ENCODE results near the gene PARP9. TPM values are rescaled to one million over a fixed set of nuclear protein-coding genes. Genes with fewer than 3 reads are reported as not detected.

The PARP9 gene
- total RNA-seq, result 10 to 100 TPM; 24.0 to 26.0 TPM
- polyA plus RNA-seq, result 10 to 100 TPM; 23.1 to 43.4 TPM

- intact Hi-C loops (cut with micrococcal nuclease), result loop anchor here (1.0 to 2.0 kb wide), 3 partner anchors 13 to 229 kb away; partner anchors contain the start of genes HSPBAP1, PARP15 and WDR5B
- peak within 1 kb of the TSS; percentile 95 for H3K27ac ChIP-seq (ENCODE audit: low read depth, low read length)
- Mint-ChIP-seq H3K27me3 (no peaks in the 10 kb centered on the region), H3K36me3 (peaks cover 43 to 57% of the 10 kb centered on the region in 2 donors), H3K4me1 (peaks cover 55 to 85% (median 70%) of the 10 kb centered on the region in 4 donors), H3K9me3 (no peaks in the 10 kb centered on the region), H3K27ac (peak within 1 kb of the TSS; percentile 90 to 99 (median 97)), H3K4me3 (peak within 1 kb of the TSS; percentile 92 to 98 (median 96))
- H3K4me3 ChIP-seq (ENCODE audit: low read length in 2 of 2), result peak within 1 kb of the TSS; percentile 78 to 94
- H3K36me3 ChIP-seq (ENCODE audit: insufficient read depth, low read length), result peaks cover 21% of the 10 kb centered on the region
- POLR2A ChIA-PET (ENCODE audit: partially characterized antibody), result interaction anchor here (0.6 to 6.5 kb wide), 20 partner anchors 12 to 637 kb away, joined by 3 to 113 read pairs (median 5); partner anchors contain the start of genes FAM162A, HSPBAP1, KPNA1 and MIX23
- CTCF ChIA-PET (ENCODE audit: partially characterized antibody), result interaction anchor here (1.0 to 15.6 kb wide), 4 partner anchors 13 to 1019 kb away, joined by 3 to 369 read pairs (median 15); partner anchors contain the start of genes PARP14, PARP15 and POLQ
- H3K4me1 ChIP-seq (ENCODE audit: insufficient read depth, low read length), result peaks cover 70% of the 10 kb centered on the region
- H3K27me3 ChIP-seq (ENCODE audit: insufficient read depth, low read length), result no peaks in the 10 kb centered on the region
- H3K9me3 ChIP-seq (ENCODE audit: control insufficient read depth in 1 of 2, low read length in 2 of 2), result no peaks in the 10 kb centered on the region
- DNase-seq, result peak; percentile 79 to 87 (median 81)
Measured at GRCh38 chr3:122564155-122564912, at the start of gene PARP9, which contains the start of gene DTX3L. Gene PARP9 (minus strand): TSS chr3:122564300. CDS start chr3:122559620, 4,680 bp downstream. Gene DTX3L (plus strand): TSS chr3:122564338. CDS start chr3:122564427, 89 bp downstream.

- no peak overlapping the region for H3K27ac ChIP-seq (ENCODE audit: low read depth, low read length)
- POLR2A ChIA-PET (ENCODE audit: partially characterized antibody), result no interaction called here
- H3K9me3 Mint-ChIP-seq, result no peaks in the 10 kb centered on the region
- H3K27ac Mint-ChIP-seq, result no peak overlapping the region
- peaks cover 47 to 58% of the 10 kb centered on the region in 2 donors for H3K36me3 Mint-ChIP-seq
- DNase-seq, result no peak
- peaks cover 5 to 10% (median 7%) of the 10 kb centered on the region in 4 donors for H3K4me1 Mint-ChIP-seq
- intact Hi-C loops (cut with micrococcal nuclease), result loop anchor here (5.0 kb wide), 1 partner anchor 35 kb away; the partner anchor contains the start of gene PARP15
- no peak overlapping the region for H3K4me3 ChIP-seq (ENCODE audit: low read length in 2 of 2)
- H3K4me1 ChIP-seq (ENCODE audit: insufficient read depth, low read length), result no peaks in the 10 kb centered on the region
- H3K27me3 ChIP-seq (ENCODE audit: insufficient read depth, low read length), result no peaks in the 10 kb centered on the region
- no peaks in the 10 kb centered on the region for H3K9me3 ChIP-seq (ENCODE audit: control insufficient read depth in 1 of 2, low read length in 2 of 2)
- H3K27me3 Mint-ChIP-seq, result no peaks in the 10 kb centered on the region
- H3K36me3 ChIP-seq (ENCODE audit: insufficient read depth, low read length), result peaks cover 32% of the 10 kb centered on the region
- CTCF ChIA-PET (ENCODE audit: partially characterized antibody), result interaction anchor here (1.2 to 1.7 kb wide), 2 partner anchors 9 to 16 kb away, joined by 3 to 4 read pairs; no protein-coding TSS in a partner anchor
- H3K4me3 Mint-ChIP-seq, result no peak overlapping the region
Measured at GRCh38 chr3:122612696-122613095, 48.6 kb upstream of the PARP9 start.

- peaks cover 21% of the 10 kb centered on the region for H3K36me3 ChIP-seq (ENCODE audit: insufficient read depth, low read length)
- H3K36me3 Mint-ChIP-seq, result peaks cover 30 to 54% of the 10 kb centered on the region in 2 donors
- H3K4me3 Mint-ChIP-seq, result peak overlapping the region in 3 of 8 donors; percentile 11 to 50 (median 37)
- no peaks in the 10 kb centered on the region for H3K27me3 ChIP-seq (ENCODE audit: insufficient read depth, low read length)
- H3K4me1 ChIP-seq (ENCODE audit: insufficient read depth, low read length), result no peaks in the 10 kb centered on the region
- peak in 2 of 5 donors; percentile 1 to 28 for DNase-seq
- ChIA-PET POLR2A (ENCODE audit: partially characterized antibody) (interaction anchor here (0.6 kb wide), 1 partner anchor 16 kb away, joined by 3 read pairs; no protein-coding TSS in a partner anchor), CTCF (ENCODE audit: partially characterized antibody) (no interaction called here)
- H3K4me3 ChIP-seq (ENCODE audit: low read length in 2 of 2), result no peak overlapping the region
- no peaks in the 10 kb centered on the region for H3K9me3 Mint-ChIP-seq
- H3K27ac Mint-ChIP-seq, result peak overlapping the region; percentile 36 to 89 (median 63)
- peaks cover 5 to 13% (median 10%) of the 10 kb centered on the region in 4 donors for H3K4me1 Mint-ChIP-seq
- H3K27ac ChIP-seq (ENCODE audit: low read depth, low read length), result no peak overlapping the region
- intact Hi-C loops (cut with micrococcal nuclease), result loop anchor here (5.0 kb wide), 1 partner anchor 33 kb away; the partner anchor contains the start of gene PARP15
- H3K27me3 Mint-ChIP-seq, result no peaks in the 10 kb centered on the region
- no peaks in the 10 kb centered on the region for H3K9me3 ChIP-seq (ENCODE audit: control insufficient read depth in 1 of 2, low read length in 2 of 2)
Measured at GRCh38 chr3:122609798-122610559, 45.9 kb upstream of the PARP9 start.

GRCh38 chr3:122608916-122609315 is 44.8 kb upstream of the PARP9 start:
- no peaks in the 10 kb centered on the region for H3K27me3 Mint-ChIP-seq
- H3K9me3 Mint-ChIP-seq, result no peaks in the 10 kb centered on the region
- intact Hi-C loops (cut with micrococcal nuclease), result no loop called here
- H3K27ac Mint-ChIP-seq, result peak overlapping the region in 1 of 7 donors; percentile 52
- Histone ChIP-seq H3K27ac (ENCODE audit: low read depth, low read length) (no peak overlapping the region), H3K36me3 (ENCODE audit: insufficient read depth, low read length) (peaks cover 21% of the 10 kb centered on the region), H3K27me3 (ENCODE audit: insufficient read depth, low read length) (no peaks in the 10 kb centered on the region), H3K4me3 (ENCODE audit: low read length in 2 of 2) (no peak overlapping the region), H3K4me1 (ENCODE audit: insufficient read depth, low read length) (no peaks in the 10 kb centered on the region), H3K9me3 (ENCODE audit: control insufficient read depth in 1 of 2, low read length in 2 of 2) (no peaks in the 10 kb centered on the region)
- no peak overlapping the region for H3K4me3 Mint-ChIP-seq
- peaks cover 5 to 13% (median 10%) of the 10 kb centered on the region in 4 donors for H3K4me1 Mint-ChIP-seq
- H3K36me3 Mint-ChIP-seq, result peaks cover 31 to 54% of the 10 kb centered on the region in 2 donors
- ChIA-PET CTCF (ENCODE audit: partially characterized antibody) (no interaction called here), POLR2A (ENCODE audit: partially characterized antibody) (no interaction called here)
- no peak for DNase-seq

GRCh38 chr3:122606330-122606729 is 42.2 kb upstream of the PARP9 start:
- Histone ChIP-seq H3K36me3 (ENCODE audit: insufficient read depth, low read length) (peaks cover 12% of the 10 kb centered on the region), H3K27me3 (ENCODE audit: insufficient read depth, low read length) (no peaks in the 10 kb centered on the region), H3K4me3 (ENCODE audit: low read length in 2 of 2) (no peak overlapping the region), H3K27ac (ENCODE audit: low read depth, low read length) (no peak overlapping the region), H3K4me1 (ENCODE audit: insufficient read depth, low read length) (no peaks in the 10 kb centered on the region), H3K9me3 (ENCODE audit: control insufficient read depth in 1 of 2, low read length in 2 of 2) (no peaks in the 10 kb centered on the region)
- no peaks in the 10 kb centered on the region for H3K27me3 Mint-ChIP-seq
- ChIA-PET POLR2A (ENCODE audit: partially characterized antibody) (no interaction called here), CTCF (ENCODE audit: partially characterized antibody) (interaction anchor here (1.0 kb wide), 1 partner anchor 32 kb away, joined by 3 read pairs; no protein-coding TSS in a partner anchor)
- no peak for DNase-seq
- H3K4me3 Mint-ChIP-seq, result no peak overlapping the region
- peaks cover 10 to 22% (median 19%) of the 10 kb centered on the region in 4 donors for H3K4me1 Mint-ChIP-seq
- no peaks in the 10 kb centered on the region for H3K9me3 Mint-ChIP-seq
- H3K27ac Mint-ChIP-seq, result peak overlapping the region in 3 of 7 donors; percentile 6 to 78 (median 33)
- intact Hi-C loops (cut with micrococcal nuclease), result no loop called here
- peaks cover 26 to 51% of the 10 kb centered on the region in 2 donors for H3K36me3 Mint-ChIP-seq

- Mint-ChIP-seq H3K27ac (peak overlapping the region in 1 of 7 donors; percentile 27), H3K9me3 (no peaks in the 10 kb centered on the region), H3K36me3 (peaks cover 12 to 35% of the 10 kb centered on the region in 2 donors), H3K4me3 (no peak overlapping the region), H3K4me1 (peaks cover 11 to 29% (median 17%) of the 10 kb centered on the region in 4 donors), H3K27me3 (no peaks in the 10 kb centered on the region)
- Histone ChIP-seq H3K4me3 (ENCODE audit: low read length in 2 of 2) (no peak overlapping the region), H3K27me3 (ENCODE audit: insufficient read depth, low read length) (no peaks in the 10 kb centered on the region), H3K4me1 (ENCODE audit: insufficient read depth, low read length) (no peaks in the 10 kb centered on the region), H3K27ac (ENCODE audit: low read depth, low read length) (no peak overlapping the region), H3K36me3 (ENCODE audit: insufficient read depth, low read length) (peaks cover 3% of the 10 kb centered on the region), H3K9me3 (ENCODE audit: control insufficient read depth in 1 of 2, low read length in 2 of 2) (no peaks in the 10 kb centered on the region)
- no peak for DNase-seq
- intact Hi-C loops (cut with micrococcal nuclease), result no loop called here
- ChIA-PET POLR2A (ENCODE audit: partially characterized antibody) (interaction anchor here (0.7 kb wide), 1 partner anchor 795 kb away, joined by 3 read pairs; no protein-coding TSS in a partner anchor), CTCF (ENCODE audit: partially characterized antibody) (no interaction called here)
Measured at GRCh38 chr3:122603056-122603455, 39.0 kb upstream of the PARP9 start.
